HuH-7 (cell line): Measurements from ENCODE around the gene PANX1.
"Not testable (repeated sequence)": the region's sequence is repeated elsewhere in the genome, so short reads cannot be mapped to it uniquely, and the experiment has no call there.

Source experiments
- DNase-seq: peaks from one replicate; pipeline ENCODE4 v3.0.0; 2011; ENCODE audit warnings: low spot score

The PANX1 gene

GRCh38 chr11:94128746-94129511 lies at the start of gene PANX1:
TSS of gene PANX1 (plus strand) at chr11:94128841. CDS start at chr11:94129313, 472 bp downstream.
- peak; percentile 79 for DNase-seq

GRCh38 chr11:94084164-94084563 lies 44.5 kb upstream of the PANX1 start:
- no peak for DNase-seq

- DNase-seq, result no peak
Measured at GRCh38 chr11:94088906-94089305, 39.7 kb upstream of the PANX1 start.

GRCh38 chr11:94089341-94089740 lies 39.3 kb upstream of the PANX1 start:
- DNase-seq, result no peak

- no peak for DNase-seq
Measured at GRCh38 chr11:94090401-94090800, 38.2 kb upstream of the PANX1 start.

GRCh38 chr11:94091091-94091490 lies 37.5 kb upstream of the PANX1 start:
- DNase-seq, result no peak

GRCh38 chr11:94100253-94100652 lies 28.4 kb upstream of the PANX1 start:
- DNase-seq, result no peak

- DNase-seq, result no peak
Measured at GRCh38 chr11:94103471-94103870, 25.2 kb upstream of the PANX1 start.

- no peak for DNase-seq
Measured at GRCh38 chr11:94104734-94105133, 23.9 kb upstream of the PANX1 start.

- no peak for DNase-seq
Measured at GRCh38 chr11:94106716-94107115, 21.9 kb upstream of the PANX1 start.

GRCh38 chr11:94107363-94107762 lies 21.3 kb upstream of the PANX1 start:
- no peak for DNase-seq

- no peak for DNase-seq
Measured at GRCh38 chr11:94111241-94111640, 17.4 kb upstream of the PANX1 start.

GRCh38 chr11:94111660-94112059 lies 17.0 kb upstream of the PANX1 start:
- DNase-seq, result no peak

GRCh38 chr11:94112206-94112953 lies 16.3 kb upstream of the PANX1 start:
- no peak for DNase-seq

- DNase-seq, result no peak
Measured at GRCh38 chr11:94117197-94117574, 11.5 kb upstream of the PANX1 start.

GRCh38 chr11:94117871-94118270 lies 10.8 kb upstream of the PANX1 start:
- DNase-seq, result no peak

- not testable (repeated sequence) for DNase-seq
Measured at GRCh38 chr11:94119676-94120075, 9.0 kb upstream of the PANX1 start.

GRCh38 chr11:94120516-94120915 lies 8.1 kb upstream of the PANX1 start:
- not testable (repeated sequence) for DNase-seq

- DNase-seq, result no peak
Measured at GRCh38 chr11:94120946-94121345, 7.7 kb upstream of the PANX1 start.

GRCh38 chr11:94125407-94126115 lies 3.1 kb upstream of the PANX1 start:
- no peak for DNase-seq

GRCh38 chr11:94127638-94128037 lies 1.0 kb upstream of the PANX1 start:
- no peak for DNase-seq

- peak; percentile 28 for DNase-seq
Measured at GRCh38 chr11:94128291-94128745, 323 bp upstream of the PANX1 start.
